OCI-LY1 (cell line): ENCODE data around the gene PREX1.

ENCODE experiments used
- EZH2 ChIP-seq: fragments of 200-600 bp; sonication (generic), shearing (Covaris generic); IDR thresholded peaks from 2 replicates; pipeline ENCODE4 v1.8.0; 2017; ENCODE audit warnings: borderline replicate concordance, mixed run types, mild to moderate bottlenecking, antibody characterized with exemption, low read length, moderate library complexity, mixed read lengths
- TF ChIP-seq, protein P1 (sequence below): fragments of 200-600 bp; sonication (generic), shearing (Covaris generic); IDR thresholded peaks from 2 replicates; pipeline ENCODE4 v1.5.1; 2017; ENCODE audit warnings: mild to moderate bottlenecking, antibody characterized with exemption, low read length, moderate library complexity, mixed read lengths

- TF ChIP-seq, protein P1, sequence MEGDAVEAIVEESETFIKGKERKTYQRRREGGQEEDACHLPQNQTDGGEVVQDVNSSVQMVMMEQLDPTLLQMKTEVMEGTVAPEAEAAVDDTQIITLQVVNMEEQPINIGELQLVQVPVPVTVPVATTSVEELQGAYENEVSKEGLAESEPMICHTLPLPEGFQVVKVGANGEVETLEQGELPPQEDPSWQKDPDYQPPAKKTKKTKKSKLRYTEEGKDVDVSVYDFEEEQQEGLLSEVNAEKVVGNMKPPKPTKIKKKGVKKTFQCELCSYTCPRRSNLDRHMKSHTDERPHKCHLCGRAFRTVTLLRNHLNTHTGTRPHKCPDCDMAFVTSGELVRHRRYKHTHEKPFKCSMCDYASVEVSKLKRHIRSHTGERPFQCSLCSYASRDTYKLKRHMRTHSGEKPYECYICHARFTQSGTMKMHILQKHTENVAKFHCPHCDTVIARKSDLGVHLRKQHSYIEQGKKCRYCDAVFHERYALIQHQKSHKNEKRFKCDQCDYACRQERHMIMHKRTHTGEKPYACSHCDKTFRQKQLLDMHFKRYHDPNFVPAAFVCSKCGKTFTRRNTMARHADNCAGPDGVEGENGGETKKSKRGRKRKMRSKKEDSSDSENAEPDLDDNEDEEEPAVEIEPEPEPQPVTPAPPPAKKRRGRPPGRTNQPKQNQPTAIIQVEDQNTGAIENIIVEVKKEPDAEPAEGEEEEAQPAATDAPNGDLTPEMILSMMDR: no peak
- TF ChIP-seq EZH2: no peak
Observed at GRCh38 chr20:48852609-48853008, 24.8 kb upstream of the PREX1 start.
